Ovary (tissue), 9 donors: ENCODE results near the gene TBXA2R. TPM values are rescaled to one million over a fixed set of nuclear protein-coding genes. Genes with fewer than 3 reads are reported as not detected.

Source experiments
- DNase-seq, 5 donors: peaks; one replicate each; pipeline ENCODE4 v3.0.0-alpha.2; 2019 to 2020
- H3K27ac ChIP-seq, 2 donors: fragments of 200-600 bp; one replicate each; pipeline versions ENCODE4 v1.5.1 to v1.8.0; 2019 to 2022
- H3K27me3 ChIP-seq: fragments of 200-600 bp; one replicate; pipeline ENCODE4 v1.8.0; 2022
- H3K36me3 ChIP-seq: fragments of 200-600 bp; sonication (generic); one replicate; pipeline ENCODE4 v1.5.1; 2019
- H3K4me1 ChIP-seq: one replicate; pipeline ENCODE4 v1.8.1; 2013; ENCODE audit warnings: mild to moderate bottlenecking, moderate library complexity; ENCODE audit not compliant: insufficient read depth
- H3K4me3 ChIP-seq: fragments of 200-600 bp; sonication (generic); one replicate; pipeline ENCODE4 v1.5.1; 2017
- H3K9me3 ChIP-seq, 2 donors: fragments of 200-600 bp in 1 of 2; sonication (generic) in 1 of 2; one replicate each; pipeline versions ENCODE4 v1.5.1 to v1.8.1; 2013 to 2019; ENCODE audit warnings: mild to moderate bottlenecking in 1 of 2, moderate library complexity in 1 of 2
- EP300 ChIP-seq: sonication (generic); formaldehyde crosslinking; IDR thresholded peaks from one replicate; pipeline ENCODE4 v1.6.1; 2017; ENCODE audit warnings: antibody characterized with exemption
- POLR2A ChIP-seq: fragments of 450-650 bp; IDR thresholded peaks from one replicate; pipeline ENCODE4 v1.6.1; 2017; ENCODE audit warnings: antibody characterized with exemption, mild to moderate bottlenecking, moderate library complexity
- WGBS, 3 donors: extraction: QIAGEN DNeasy Blood & Tissue Kit in 1 of 3; methylation state at CpG; one replicate each; pipeline versions ENCODE4 v1.1.5 to v1.1.7; 2013 to 2017; 5-methylcytosine and 5-hydroxymethylcytosine counted together
- intact Hi-C, 4 donors: fragments of 100-400 bp; cut with DNase I; formaldehyde crosslinking; loops; one replicate each; pipeline versions ENCODE4 v1.11.0 to v1.15.1; 2022 to 2023
- polyA plus RNA-seq, 2 donors: library from polyadenylated mRNA; stranded (reverse); fragments of 200-250 nt in 1 of 2; fragments of 350-450 nt in 1 of 2; fragmentation: Illumina TruSeq in 1 of 2; extraction: RNeasy Lipid Tissue Mini Kit (QIAGEN cat#74804) in 1 of 2; gene quantifications; one replicate each; pipeline ENCODE4 v1.2.3, GENCODE V29; 2013 to 2014
- total RNA-seq, 7 donors: library from RNA; depleted of rRNA in 2 of 7; stranded (reverse); fragments of >200 nt in 2 of 7; fragmentation: NEBNext Ultra II Directional in 3 of 7; extraction: Animal tissue kit (Norgen Biotek cat#: 25700) in 3 of 7; gene quantifications; one replicate each; pipeline versions ENCODE4 v1.1.0 to v1.2.4, GENCODE V29; 2016 to 2023
- TF ChIP-seq, protein P1 (sequence below), 3 donors: fragments of 450-650 bp in 2 of 3; fragments of 200-600 bp in 1 of 3; IDR thresholded peaks; one replicate each; pipeline versions ENCODE4 v1.5.1 to v1.8.0; 2016 to 2022; ENCODE audit warnings: antibody characterized with exemption in 3 of 3, mild to moderate bottlenecking in 1 of 3
- donor health status: DM: no; HTN: no; CAD: no; lungs with moderate emphysema.
- donor health status: DM: no; HTN: no; CAD: no.
- donor health status: Bipolar disorder and iron deficiency.
- donor health status: DM: yes; HTN: yes; CAD: no.
- donor health status: DM: no; HTN: no; CAD: no.
- donor health status: DM: yes; HTN: yes; CAD: no.

The TBXA2R gene
- total and polyA plus RNA-seq, 9 donors, result 1.1 to 3.7 (median 1.5) TPM

DNA sequence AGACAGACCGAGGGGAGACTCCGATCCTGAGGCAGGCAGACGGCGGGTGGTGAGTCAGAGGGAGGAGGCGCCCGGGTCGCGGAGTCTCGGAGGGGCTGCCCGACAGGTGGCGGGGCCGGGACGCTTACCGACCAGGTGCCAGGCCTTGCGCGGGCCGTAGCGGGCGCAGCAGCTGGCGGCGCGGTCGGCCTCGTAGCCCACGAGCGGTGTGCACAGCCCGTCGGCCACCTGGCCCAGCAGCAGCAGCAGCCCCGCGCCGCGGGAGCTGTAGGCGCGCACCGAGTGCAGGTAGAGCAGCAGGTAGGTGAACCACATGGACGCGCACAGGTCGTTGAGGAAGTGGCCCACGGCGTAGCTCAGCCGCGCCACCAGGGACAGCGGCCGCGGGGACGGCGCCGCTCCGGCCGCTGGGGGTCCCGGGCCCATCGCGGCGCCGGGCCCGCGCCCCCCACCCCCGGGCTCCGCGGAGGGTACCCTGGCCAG lies 49.7 kb downstream of the TBXA2R start:
- WGBS, 3 donors, result 0 to 1% (median 0%) methylated on average over 32 to 60 of the region's 60 CpGs
- no peaks in the 10 kb centered on the region for H3K9me3 ChIP-seq
- intact Hi-C loops, result no loop called here
- H3K36me3 ChIP-seq, result no peaks in the 10 kb centered on the region
- H3K4me3 ChIP-seq, result peak overlapping the region; percentile 86
- H3K27ac ChIP-seq, result no peak overlapping the region
- TF ChIP-seq, protein P1, sequence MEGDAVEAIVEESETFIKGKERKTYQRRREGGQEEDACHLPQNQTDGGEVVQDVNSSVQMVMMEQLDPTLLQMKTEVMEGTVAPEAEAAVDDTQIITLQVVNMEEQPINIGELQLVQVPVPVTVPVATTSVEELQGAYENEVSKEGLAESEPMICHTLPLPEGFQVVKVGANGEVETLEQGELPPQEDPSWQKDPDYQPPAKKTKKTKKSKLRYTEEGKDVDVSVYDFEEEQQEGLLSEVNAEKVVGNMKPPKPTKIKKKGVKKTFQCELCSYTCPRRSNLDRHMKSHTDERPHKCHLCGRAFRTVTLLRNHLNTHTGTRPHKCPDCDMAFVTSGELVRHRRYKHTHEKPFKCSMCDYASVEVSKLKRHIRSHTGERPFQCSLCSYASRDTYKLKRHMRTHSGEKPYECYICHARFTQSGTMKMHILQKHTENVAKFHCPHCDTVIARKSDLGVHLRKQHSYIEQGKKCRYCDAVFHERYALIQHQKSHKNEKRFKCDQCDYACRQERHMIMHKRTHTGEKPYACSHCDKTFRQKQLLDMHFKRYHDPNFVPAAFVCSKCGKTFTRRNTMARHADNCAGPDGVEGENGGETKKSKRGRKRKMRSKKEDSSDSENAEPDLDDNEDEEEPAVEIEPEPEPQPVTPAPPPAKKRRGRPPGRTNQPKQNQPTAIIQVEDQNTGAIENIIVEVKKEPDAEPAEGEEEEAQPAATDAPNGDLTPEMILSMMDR (IDR thresholded peaks at IDR 0.05), result peak in 2 of 3 donors; percentile 18 to 29
- no peak for TF ChIP-seq POLR2A
- H3K27me3 ChIP-seq, result no peaks in the 10 kb centered on the region
- peak in 2 of 5 donors; percentile 30 to 56 for DNase-seq
- H3K4me1 ChIP-seq, result peaks cover 10% of the 10 kb centered on the region

DNA sequence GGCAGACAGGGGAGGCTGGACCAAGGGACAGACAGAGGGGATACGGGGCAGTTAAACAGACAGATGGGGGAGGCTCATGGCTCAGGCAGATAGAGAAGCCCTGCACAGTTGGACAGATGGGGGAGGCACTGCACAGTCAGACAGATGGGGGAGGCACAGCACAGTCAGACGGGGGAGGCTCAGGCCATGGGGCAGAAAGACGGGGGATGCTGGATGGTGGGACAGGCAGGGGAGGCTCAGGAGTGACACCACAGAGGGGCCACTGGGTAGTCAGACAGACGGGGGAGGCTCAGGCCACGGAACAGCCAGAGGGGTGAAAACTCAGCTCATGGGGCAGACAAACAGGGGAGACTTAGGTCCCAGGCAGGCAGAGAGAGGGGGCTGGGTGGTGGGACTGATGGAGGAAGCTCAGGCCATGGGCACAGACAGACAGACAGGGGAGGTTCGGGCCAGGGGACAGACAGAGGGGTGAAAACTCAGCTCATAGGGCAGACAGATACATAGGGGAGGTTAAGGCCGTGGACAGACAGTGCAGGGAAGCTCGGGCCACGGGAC lies 50.2 kb downstream of the TBXA2R start:
- no peak for DNase-seq
- peaks cover 10% of the 10 kb centered on the region for H3K4me1 ChIP-seq
- TF ChIP-seq, protein P1 (IDR thresholded peaks at IDR 0.05), result no peak
- TF ChIP-seq POLR2A, result no peak
- TF ChIP-seq EP300, result no peak
- H3K4me3 ChIP-seq, result peak overlapping the region; percentile 86
- no peak overlapping the region for H3K27ac ChIP-seq
- no peaks in the 10 kb centered on the region for H3K27me3 ChIP-seq
- no peaks in the 10 kb centered on the region for H3K36me3 ChIP-seq
- intact Hi-C loops, result no loop called here
- 9 to 16% (median 10%) methylated on average over 9 of the region's 9 CpGs for WGBS, 3 donors
- H3K9me3 ChIP-seq, result no peaks in the 10 kb centered on the region

DNA sequence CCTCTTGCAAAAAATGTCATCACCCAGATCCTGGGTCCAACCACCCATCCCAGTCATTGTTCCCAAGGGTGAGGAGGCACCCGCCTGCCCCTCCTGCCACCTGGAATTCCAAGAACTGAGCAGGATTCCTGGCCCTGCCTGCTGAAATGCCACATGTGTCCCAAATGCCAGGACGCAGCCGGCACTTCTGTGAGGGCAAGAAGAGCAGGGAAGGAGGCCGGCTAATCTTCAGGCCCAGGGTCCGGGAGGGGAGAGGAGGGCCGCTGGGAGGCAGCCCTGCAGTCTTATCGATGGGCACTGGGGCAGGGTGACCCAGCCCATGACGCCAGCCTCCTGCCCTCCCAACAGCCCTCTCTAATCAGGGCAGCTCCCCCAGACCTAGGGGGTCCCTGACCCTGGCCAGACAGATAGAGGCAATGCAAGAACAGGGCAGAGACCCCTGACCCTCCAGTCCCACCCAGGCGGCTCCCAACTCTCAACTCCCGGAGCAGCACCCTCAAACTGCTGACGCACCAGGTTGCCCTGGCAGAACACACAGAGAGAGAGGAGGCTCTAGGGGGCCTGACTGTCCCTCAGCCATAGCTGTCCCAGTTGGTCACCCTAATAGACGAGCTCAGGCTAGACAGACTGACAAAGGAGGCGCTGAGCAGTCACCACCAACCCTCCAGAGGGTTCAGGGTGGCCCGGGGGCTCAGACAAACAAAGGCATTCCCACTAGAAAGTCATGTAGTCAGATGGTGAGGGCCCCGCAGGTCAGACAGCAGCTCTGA lies 50.8 kb downstream of the TBXA2R start:
- H3K9me3 ChIP-seq, result no peaks in the 10 kb centered on the region
- peak in 1 of 5 donors; percentile 34 for DNase-seq
- no peaks in the 10 kb centered on the region for H3K27me3 ChIP-seq
- no peaks in the 10 kb centered on the region for H3K36me3 ChIP-seq
- peaks cover 10% of the 10 kb centered on the region for H3K4me1 ChIP-seq
- WGBS, 3 donors, result 46 to 71% (median 47%) methylated on average over 11 to 15 of the region's 15 CpGs
- H3K4me3 ChIP-seq, result peak overlapping the region; percentile 86
- no peak for TF ChIP-seq POLR2A
- TF ChIP-seq, protein P1 (IDR thresholded peaks at IDR 0.05), result no peak
- no peak for TF ChIP-seq EP300
- H3K27ac ChIP-seq, result no peak overlapping the region
- intact Hi-C loops, result no loop called here

DNA sequence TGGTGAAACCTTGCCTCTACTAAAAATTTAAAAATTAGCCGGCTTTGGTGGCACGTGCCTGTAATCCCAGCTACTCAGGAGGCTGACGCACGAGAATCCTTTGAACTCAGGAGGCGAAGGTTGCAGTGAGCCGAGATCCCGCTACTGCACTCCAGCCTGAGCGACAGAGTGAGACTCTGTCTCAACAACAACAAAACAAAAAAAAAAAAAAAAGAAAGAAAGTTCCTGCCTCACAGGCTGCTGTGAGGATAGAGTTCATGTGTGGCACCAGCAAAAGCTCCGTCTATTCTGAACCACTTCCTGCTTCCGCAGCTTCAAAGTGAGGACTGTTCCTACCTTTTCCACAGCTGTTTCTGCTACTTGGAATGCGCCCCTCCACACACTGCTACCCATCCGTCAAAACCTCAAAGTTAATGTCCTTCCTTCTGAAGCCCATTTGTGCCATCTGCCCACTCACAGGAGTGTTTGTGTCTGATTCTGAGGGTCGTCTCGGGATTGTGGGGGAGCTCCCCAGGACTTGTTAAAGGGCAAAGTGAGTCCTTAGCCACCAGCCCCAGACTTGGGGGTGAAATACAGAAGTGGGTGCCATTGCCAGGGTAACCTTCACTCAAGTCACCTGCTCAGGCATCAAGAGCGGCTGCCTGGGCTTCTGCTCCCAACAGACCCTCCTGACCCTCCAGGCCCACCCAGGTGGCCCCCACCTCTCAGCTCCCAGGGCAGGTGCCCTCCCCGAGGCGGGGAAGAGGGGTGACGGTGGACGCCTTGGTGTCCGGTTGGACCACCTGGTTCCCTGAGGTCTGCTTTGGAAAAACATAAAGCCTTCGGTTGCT lies 52.2 kb downstream of the TBXA2R start:
- H3K27ac ChIP-seq, result no peak overlapping the region
- WGBS, 3 donors, result 81 to 85% (median 82%) methylated on average over 21 of the region's 21 CpGs
- H3K9me3 ChIP-seq, result no peaks in the 10 kb centered on the region
- no peaks in the 10 kb centered on the region for H3K27me3 ChIP-seq
- TF ChIP-seq, protein P1 (IDR thresholded peaks at IDR 0.05), result no peak
- TF ChIP-seq EP300, result no peak
- no peak for TF ChIP-seq POLR2A
- H3K36me3 ChIP-seq, result no peaks in the 10 kb centered on the region
- H3K4me3 ChIP-seq, result no peak overlapping the region
- H3K4me1 ChIP-seq, result peaks cover 10% of the 10 kb centered on the region
- intact Hi-C loops, result no loop called here
- DNase-seq, result peak in 1 of 5 donors; percentile 21
